Kidney (tissue), 14 donors: ENCODE data around the gene SGCD. TPM values are rescaled to one million over a fixed set of nuclear protein-coding genes. Genes with fewer than 3 reads are reported as not detected.

Experiments used
- DNase-seq, 5 donors: peaks; one replicate each; pipeline ENCODE4 v3.0.0-alpha.2; 2013 to 2020
- FAIRE-seq: peaks from 2 replicates; lab custom pipeline; 2012; peaks lifted over from hg19 to GRCh38; lab: Jason Lieb, UNC
- H3K27ac ChIP-seq, 2 donors: one replicate each; pipeline ENCODE4 v1.7.0; 2013; ENCODE audit warnings: low read depth in 2 of 2, low read length in 2 of 2, inconsistent platforms in 1 of 2
- H3K27me3 ChIP-seq: one replicate; pipeline ENCODE4 v1.7.1; 2013; ENCODE audit warnings: low read length, inconsistent platforms; ENCODE audit not compliant: control insufficient read depth, insufficient read depth
- H3K36me3 ChIP-seq, 3 donors: one replicate each; pipeline versions ENCODE4 v1.7.0 to v1.7.1; 2013; ENCODE audit warnings: low read length in 3 of 3, control low read depth in 1 of 3, inconsistent platforms in 1 of 3; ENCODE audit not compliant: insufficient read depth in 3 of 3, control insufficient read depth in 2 of 3
- H3K4me1 ChIP-seq, 3 donors: one replicate each; pipeline versions ENCODE4 v1.7.0 to v1.7.1; 2013; ENCODE audit warnings: low read length in 3 of 3, inconsistent platforms in 1 of 3, low read depth in 1 of 3; ENCODE audit not compliant: control insufficient read depth in 2 of 3, insufficient read depth in 2 of 3
- H3K4me3 ChIP-seq, 3 donors: one replicate each; pipeline versions ENCODE4 v1.7.0 to v1.8.1; 2013; ENCODE audit warnings: low read length in 3 of 3, control low read depth in 1 of 3, inconsistent platforms in 1 of 3
- H3K9ac ChIP-seq, 3 donors: one replicate each; pipeline versions ENCODE4 v1.7.0 to v1.7.1; 2013; ENCODE audit warnings: low read length in 3 of 3, control low read depth in 1 of 3, inconsistent platforms in 1 of 3
- H3K9me3 ChIP-seq, 3 donors: one replicate each; pipeline versions ENCODE4 v1.7.0 to v1.7.1; 2013; ENCODE audit warnings: low read length in 3 of 3, control low read depth in 1 of 3, inconsistent platforms in 1 of 3; ENCODE audit not compliant: control insufficient read depth in 2 of 3, insufficient read depth in 1 of 3
- CTCF ChIP-seq: IDR thresholded peaks from 3 replicates; pipeline ENCODE4 v1.5.1; 2012; ENCODE audit warnings: mild to moderate bottlenecking, moderate library complexity, borderline replicate concordance; ENCODE audit not compliant: insufficient read depth; ENCODE audit errors: extremely low read depth
- intact Hi-C: fragments of 100-400 bp; cut with DNase I; formaldehyde crosslinking; loops from one replicate; pipeline ENCODE4 v1.11.1; 2022
- polyA plus RNA-seq: library from polyadenylated mRNA; stranded (reverse); fragments of 350-450 nt; fragmentation: Illumina TruSeq; extraction: RNeasy Lipid Tissue Mini Kit (QIAGEN cat#74804); gene quantifications from one replicate; pipeline ENCODE4 v1.2.3, GENCODE V29; 2014; ENCODE audit warnings: low read depth, low replicate concordance; ENCODE audit not compliant: insufficient read depth
- total RNA-seq: library from RNA; stranded (reverse); fragmentation: NEBNext Ultra II Directional; extraction: Animal tissue kit (Norgen Biotek cat#: 25700); gene quantifications from one replicate; pipeline ENCODE4 v1.2.1, GENCODE V29; 2021
- donor health status: control.
- donor health status: control.
- donor health status: control.
- donor health status: control.
- donor health status: control.
- donor health status: DM: yes; HTN: yes; CAD: no.
- donor health status: Normal renal cell carcinoma (clear cell type).

SGCD gene
- total and polyA plus RNA-seq, 2 donors from 2014 or later = 0.99 to 2.7 TPM

GRCh38 chr5:156409834-156410233, 82.9 kb downstream of the SGCD start:
- FAIRE-seq (no peak), DNase-seq (no peak)
- intact Hi-C loops = no loop called here

GRCh38 chr5:156411185-156411613, 84.2 kb downstream of the SGCD start:
- no peak overlapping the region for H3K27ac ChIP-seq
- no peak overlapping the region for H3K4me3 ChIP-seq
- intact Hi-C loops = no loop called here
- DNase-seq (peak in 2 of 5 donors; percentile 46 to 77), FAIRE-seq (no peak)
- TF ChIP-seq CTCF = no peak
- no peak overlapping the region for H3K9ac ChIP-seq
- H3K9me3 ChIP-seq = no peaks in the 10 kb centered on the region
- H3K27me3 ChIP-seq = no peaks in the 10 kb centered on the region
- H3K36me3 ChIP-seq = no peaks in the 10 kb centered on the region
- H3K4me1 ChIP-seq = no peaks in the 10 kb centered on the region

More at GRCh38 chr5:156409834-156410233, 82.9 kb downstream of the SGCD start:
- Histone ChIP-seq H3K4me3 (no peak overlapping the region), H3K27me3 (no peaks in the 10 kb centered on the region), H3K36me3 (no peaks in the 10 kb centered on the region), H3K4me1 (no peaks in the 10 kb centered on the region), H3K27ac (no peak overlapping the region), H3K9me3 (no peaks in the 10 kb centered on the region), H3K9ac (no peak overlapping the region)
- no peak for TF ChIP-seq CTCF

- H3K4me3 ChIP-seq = no peak overlapping the region
- intact Hi-C loops = no loop called here
- H3K9ac ChIP-seq = no peak overlapping the region
- no peaks in the 10 kb centered on the region for H3K9me3 ChIP-seq
- H3K27me3 ChIP-seq = no peaks in the 10 kb centered on the region
- H3K4me1 ChIP-seq = no peaks in the 10 kb centered on the region
- H3K36me3 ChIP-seq = no peaks in the 10 kb centered on the region
- no peak overlapping the region for H3K27ac ChIP-seq
- FAIRE-seq (no peak), DNase-seq (no peak)
- TF ChIP-seq CTCF = no peak
Observed at GRCh38 chr5:156411957-156412356, 85.0 kb downstream of the SGCD start.

- H3K4me3 ChIP-seq = no peak overlapping the region
- no peaks in the 10 kb centered on the region for H3K9me3 ChIP-seq
- no peaks in the 10 kb centered on the region for H3K36me3 ChIP-seq
- H3K27me3 ChIP-seq = no peaks in the 10 kb centered on the region
- no peak for TF ChIP-seq CTCF
- H3K4me1 ChIP-seq = no peaks in the 10 kb centered on the region
- intact Hi-C loops = no loop called here
- no peak overlapping the region for H3K9ac ChIP-seq
- DNase-seq (peak in 1 of 5 donors; percentile 34), FAIRE-seq (no peak)
- no peak overlapping the region for H3K27ac ChIP-seq
Observed at GRCh38 chr5:156414391-156414790, 87.4 kb downstream of the SGCD start.
